Measurements from ENCODE around the gene CES3. TPM values are rescaled to one million over a fixed set of nuclear protein-coding genes. Genes with fewer than 3 reads are reported as not detected.

CES3 gene
- polyA plus RNA-seq (2013, experiment 1 of 4) = 12.7 TPM
- 10.5 TPM for polyA plus RNA-seq (2013, experiment 2 of 4)
- 10.8 TPM for polyA plus RNA-seq (2013, experiment 3 of 4)
- 8.7 TPM for polyA plus RNA-seq (2013, experiment 4 of 4)

- Histone ChIP-seq H3K9me3 (ENCODE audit: control insufficient read depth, low read length) (no peaks in the 10 kb centered on the region), H3K4me3 (ENCODE audit: insufficient read depth, low read depth, low read length) (peak within 1 kb of the TSS; percentile 36), H3K27ac (ENCODE audit: insufficient read depth, low read depth, low read length, poor library complexity, severe bottlenecking) (no peak within 1 kb of the TSS), H3K27me3 (ENCODE audit: control insufficient read depth, insufficient read depth, low read length, poor library complexity, severe bottlenecking) (no peaks in the 10 kb centered on the region), H3K36me3 (ENCODE audit: control insufficient read depth, insufficient read depth, low read length) (no peaks in the 10 kb centered on the region), H3K4me1 (ENCODE audit: control insufficient read depth, insufficient read depth, low read length) (no peaks in the 10 kb centered on the region)
- WGBS, 2 experiments = 61 to 62% methylated on average over 16 of the region's 16 CpGs
Measured at GRCh38 chr16:66961065-66961744, at the start of gene CES3. CES3 (plus strand) TSS chr16:66961266; CDS start chr16:66961308, 42 bp downstream.

- no peak overlapping the region for H3K4me3 ChIP-seq (ENCODE audit: insufficient read depth, low read depth, low read length)
- H3K36me3 ChIP-seq (ENCODE audit: control insufficient read depth, insufficient read depth, low read length) = no peaks in the 10 kb centered on the region
- no peaks in the 10 kb centered on the region for H3K9me3 ChIP-seq (ENCODE audit: control insufficient read depth, low read length)
- H3K27me3 ChIP-seq (ENCODE audit: control insufficient read depth, insufficient read depth, low read length, poor library complexity, severe bottlenecking) = no peaks in the 10 kb centered on the region
- WGBS, 2 experiments = 93 to 94% methylated on average over 8 of the region's 8 CpGs
- H3K4me1 ChIP-seq (ENCODE audit: control insufficient read depth, insufficient read depth, low read length) = no peaks in the 10 kb centered on the region
- H3K27ac ChIP-seq (ENCODE audit: insufficient read depth, low read depth, low read length, poor library complexity, severe bottlenecking) = no peak overlapping the region
Measured at GRCh38 chr16:66911801-66912200, 49.3 kb upstream of the CES3 start.

DNA sequence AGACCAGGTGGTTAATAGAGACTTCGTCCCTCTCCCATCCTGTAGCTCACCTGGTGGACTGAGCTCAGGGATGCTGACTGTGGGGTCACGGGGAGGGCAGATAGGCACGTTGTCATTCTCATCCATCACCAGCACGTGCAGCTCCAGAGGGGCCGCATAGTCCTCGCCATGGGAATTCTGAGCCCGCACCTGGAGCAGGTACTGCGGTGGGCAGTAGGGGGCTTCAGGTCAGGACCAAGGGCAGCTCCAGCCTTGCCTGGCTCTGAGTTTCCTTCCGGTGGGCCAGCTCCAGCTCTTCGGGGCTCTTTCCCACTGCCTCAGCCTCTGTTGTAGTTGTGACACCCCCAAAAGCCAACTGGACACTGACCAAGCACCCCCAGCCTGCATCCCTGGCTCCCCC, 48.0 kb upstream of the CES3 start:
- H3K27ac ChIP-seq (ENCODE audit: insufficient read depth, low read depth, low read length, poor library complexity, severe bottlenecking) = no peak overlapping the region
- no peaks in the 10 kb centered on the region for H3K4me1 ChIP-seq (ENCODE audit: control insufficient read depth, insufficient read depth, low read length)
- H3K4me3 ChIP-seq (ENCODE audit: insufficient read depth, low read depth, low read length) = no peak overlapping the region
- 55 to 60% methylated on average over 10 of the region's 10 CpGs for WGBS, 2 experiments
- no peaks in the 10 kb centered on the region for H3K36me3 ChIP-seq (ENCODE audit: control insufficient read depth, insufficient read depth, low read length)
- H3K27me3 ChIP-seq (ENCODE audit: control insufficient read depth, insufficient read depth, low read length, poor library complexity, severe bottlenecking) = no peaks in the 10 kb centered on the region
- H3K9me3 ChIP-seq (ENCODE audit: control insufficient read depth, low read length) = no peaks in the 10 kb centered on the region

DNA sequence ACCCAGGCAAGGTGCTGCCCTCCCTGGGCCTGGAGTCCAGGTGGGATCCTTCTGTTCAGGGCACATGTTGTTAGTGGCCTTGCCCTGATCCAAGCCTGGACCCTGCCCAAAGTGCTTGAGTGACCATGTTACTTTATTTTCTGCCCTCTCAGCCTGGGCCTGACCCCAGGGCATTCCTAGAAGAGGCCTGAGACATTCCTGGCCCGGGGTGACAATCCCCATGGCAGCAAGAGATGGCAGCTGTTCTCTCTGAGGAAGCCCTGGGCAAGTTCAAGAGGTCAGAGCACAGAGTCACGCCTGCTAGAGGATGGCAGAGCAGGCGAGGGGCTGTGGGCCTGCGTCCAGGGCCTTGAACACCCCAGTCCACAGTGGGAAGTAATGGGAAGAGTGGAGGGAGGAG, 47.4 kb upstream of the CES3 start:
- Histone ChIP-seq H3K4me3 (ENCODE audit: insufficient read depth, low read depth, low read length) (no peak overlapping the region), H3K27me3 (ENCODE audit: control insufficient read depth, insufficient read depth, low read length, poor library complexity, severe bottlenecking) (no peaks in the 10 kb centered on the region), H3K9me3 (ENCODE audit: control insufficient read depth, low read length) (no peaks in the 10 kb centered on the region), H3K4me1 (ENCODE audit: control insufficient read depth, insufficient read depth, low read length) (no peaks in the 10 kb centered on the region), H3K27ac (ENCODE audit: insufficient read depth, low read depth, low read length, poor library complexity, severe bottlenecking) (no peak overlapping the region), H3K36me3 (ENCODE audit: control insufficient read depth, insufficient read depth, low read length) (no peaks in the 10 kb centered on the region)
- WGBS, 2 experiments = 88 to 89% methylated on average over 4 of the region's 4 CpGs

DNA sequence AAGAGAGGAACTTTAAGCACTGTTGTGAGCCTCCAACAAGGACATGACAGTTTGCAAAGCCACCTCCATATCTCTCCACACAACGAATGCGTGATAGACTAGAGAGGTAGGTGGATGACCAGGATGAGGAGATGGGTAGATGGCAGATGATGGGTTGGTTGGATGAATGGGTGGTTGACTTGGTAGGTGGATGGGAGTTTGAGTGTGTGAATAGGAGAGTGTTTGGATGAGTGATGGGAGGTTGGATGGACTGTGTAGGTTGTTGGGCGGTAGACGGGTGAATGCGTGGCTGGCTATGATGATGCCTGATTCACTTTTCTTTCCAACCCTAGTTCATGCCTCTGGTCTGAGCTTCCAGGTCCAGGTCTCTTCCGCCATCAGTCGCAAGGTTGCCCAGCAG, 46.5 kb upstream of the CES3 start:
- Histone ChIP-seq H3K4me1 (ENCODE audit: control insufficient read depth, insufficient read depth, low read length) (no peaks in the 10 kb centered on the region), H3K36me3 (ENCODE audit: control insufficient read depth, insufficient read depth, low read length) (no peaks in the 10 kb centered on the region), H3K4me3 (ENCODE audit: insufficient read depth, low read depth, low read length) (no peak overlapping the region), H3K27me3 (ENCODE audit: control insufficient read depth, insufficient read depth, low read length, poor library complexity, severe bottlenecking) (no peaks in the 10 kb centered on the region), H3K9me3 (ENCODE audit: control insufficient read depth, low read length) (no peaks in the 10 kb centered on the region), H3K27ac (ENCODE audit: insufficient read depth, low read depth, low read length, poor library complexity, severe bottlenecking) (no peak overlapping the region)
- WGBS, 2 experiments = 96 to 99% methylated on average over 7 of the region's 7 CpGs

DNA sequence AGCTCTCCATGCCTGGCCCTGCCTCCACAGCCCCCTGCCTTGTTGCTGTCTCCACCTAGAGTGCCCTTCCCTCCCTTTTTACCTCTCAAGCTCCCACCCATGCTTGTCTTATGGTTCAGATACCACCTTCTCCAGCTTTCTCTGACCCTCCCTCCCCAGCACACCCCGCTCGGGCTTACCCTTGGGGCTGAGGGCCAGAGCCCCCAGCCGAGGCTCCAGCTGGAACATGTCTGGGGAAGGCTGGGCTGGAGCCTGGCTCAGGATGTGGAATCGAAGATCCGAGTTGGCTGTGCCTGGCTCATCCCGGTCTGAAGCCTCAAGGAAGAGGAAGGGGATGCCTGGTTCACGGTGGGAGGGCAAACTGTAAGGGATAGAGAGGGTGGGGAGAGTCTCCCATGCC, 46.0 kb upstream of the CES3 start:
- no peak overlapping the region for H3K4me3 ChIP-seq (ENCODE audit: insufficient read depth, low read depth, low read length)
- 80 to 84% methylated on average over 6 to 7 of the region's 7 CpGs for WGBS, 2 experiments

DNA sequence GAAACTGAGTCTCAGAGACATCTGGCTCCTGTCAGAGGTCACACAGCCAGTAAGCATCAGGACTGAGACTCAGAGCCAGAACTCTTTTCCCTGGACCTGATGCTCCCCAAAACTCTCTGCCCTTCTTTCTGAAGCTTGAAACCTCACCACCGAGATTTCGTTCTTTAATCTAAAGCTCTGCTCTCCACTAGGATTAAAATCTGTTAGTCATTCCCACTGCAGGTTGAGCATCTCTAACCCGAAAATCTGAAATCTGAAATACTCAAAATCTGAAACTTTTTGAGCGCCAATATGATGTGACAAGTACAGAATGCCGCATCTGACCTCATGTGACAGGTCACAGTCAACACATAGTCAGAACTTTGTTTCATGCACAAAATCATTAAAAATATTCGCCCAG, 44.5 kb upstream of the CES3 start:
- Histone ChIP-seq H3K27ac (ENCODE audit: insufficient read depth, low read depth, low read length, poor library complexity, severe bottlenecking) (no peak overlapping the region), H3K27me3 (ENCODE audit: control insufficient read depth, insufficient read depth, low read length, poor library complexity, severe bottlenecking) (no peaks in the 10 kb centered on the region), H3K4me1 (ENCODE audit: control insufficient read depth, insufficient read depth, low read length) (no peaks in the 10 kb centered on the region), H3K36me3 (ENCODE audit: control insufficient read depth, insufficient read depth, low read length) (no peaks in the 10 kb centered on the region), H3K9me3 (ENCODE audit: control insufficient read depth, low read length) (no peaks in the 10 kb centered on the region), H3K4me3 (ENCODE audit: insufficient read depth, low read depth, low read length) (no peak overlapping the region)
- WGBS, 2 experiments = 90 to 91% methylated on average over 6 of the region's 6 CpGs

More for the DNA sequence above, 46.0 kb upstream of the CES3 start:
- no peaks in the 10 kb centered on the region for H3K27me3 ChIP-seq (ENCODE audit: control insufficient read depth, insufficient read depth, low read length, poor library complexity, severe bottlenecking)
- no peak overlapping the region for H3K27ac ChIP-seq (ENCODE audit: insufficient read depth, low read depth, low read length, poor library complexity, severe bottlenecking)
- no peaks in the 10 kb centered on the region for H3K4me1 ChIP-seq (ENCODE audit: control insufficient read depth, insufficient read depth, low read length)
- no peaks in the 10 kb centered on the region for H3K9me3 ChIP-seq (ENCODE audit: control insufficient read depth, low read length)
- H3K36me3 ChIP-seq (ENCODE audit: control insufficient read depth, insufficient read depth, low read length) = no peaks in the 10 kb centered on the region

GRCh38 chr16:66917741-66918140, 43.3 kb upstream of the CES3 start:
- H3K27me3 ChIP-seq (ENCODE audit: control insufficient read depth, insufficient read depth, low read length, poor library complexity, severe bottlenecking) = peaks cover 4% of the 10 kb centered on the region
- H3K9me3 ChIP-seq (ENCODE audit: control insufficient read depth, low read length) = no peaks in the 10 kb centered on the region
- H3K27ac ChIP-seq (ENCODE audit: insufficient read depth, low read depth, low read length, poor library complexity, severe bottlenecking) = no peak overlapping the region
- H3K4me3 ChIP-seq (ENCODE audit: insufficient read depth, low read depth, low read length) = no peak overlapping the region
- 89 to 92% methylated on average over 9 of the region's 9 CpGs for WGBS, 2 experiments
- no peaks in the 10 kb centered on the region for H3K36me3 ChIP-seq (ENCODE audit: control insufficient read depth, insufficient read depth, low read length)
- H3K4me1 ChIP-seq (ENCODE audit: control insufficient read depth, insufficient read depth, low read length) = no peaks in the 10 kb centered on the region

DNA sequence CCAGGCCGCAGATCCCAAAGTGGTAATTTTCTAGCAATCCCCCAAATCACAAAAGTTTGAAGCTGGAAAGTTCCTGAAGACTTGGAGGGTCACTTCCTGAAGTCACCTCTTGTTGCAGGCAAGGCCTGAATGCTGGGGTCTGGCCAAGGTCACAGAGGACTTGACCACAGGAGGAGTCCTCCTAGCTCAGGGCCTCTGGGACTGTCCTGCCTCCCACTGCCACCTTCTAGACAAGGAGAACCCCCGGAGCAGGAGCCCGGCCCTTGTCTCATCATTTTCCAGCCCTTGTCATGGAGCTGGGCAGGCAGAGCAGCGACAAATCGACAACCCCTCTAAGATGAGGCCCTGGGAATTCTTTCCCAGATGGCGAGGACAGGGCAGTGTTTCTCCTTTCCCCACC, 42.7 kb upstream of the CES3 start:
- Histone ChIP-seq H3K4me3 (ENCODE audit: insufficient read depth, low read depth, low read length) (no peak overlapping the region), H3K36me3 (ENCODE audit: control insufficient read depth, insufficient read depth, low read length) (no peaks in the 10 kb centered on the region), H3K9me3 (ENCODE audit: control insufficient read depth, low read length) (no peaks in the 10 kb centered on the region), H3K4me1 (ENCODE audit: control insufficient read depth, insufficient read depth, low read length) (no peaks in the 10 kb centered on the region), H3K27ac (ENCODE audit: insufficient read depth, low read depth, low read length, poor library complexity, severe bottlenecking) (no peak overlapping the region), H3K27me3 (ENCODE audit: control insufficient read depth, insufficient read depth, low read length, poor library complexity, severe bottlenecking) (peaks cover 8% of the 10 kb centered on the region)
- WGBS, 2 experiments = 90 to 93% methylated on average over 6 of the region's 6 CpGs

- Histone ChIP-seq H3K9me3 (ENCODE audit: control insufficient read depth, low read length) (no peaks in the 10 kb centered on the region), H3K27ac (ENCODE audit: insufficient read depth, low read depth, low read length, poor library complexity, severe bottlenecking) (no peak within 1 kb of the TSS), H3K4me3 (ENCODE audit: insufficient read depth, low read depth, low read length) (no peak within 1 kb of the TSS), H3K36me3 (ENCODE audit: control insufficient read depth, insufficient read depth, low read length) (no peaks in the 10 kb centered on the region), H3K27me3 (ENCODE audit: control insufficient read depth, insufficient read depth, low read length, poor library complexity, severe bottlenecking) (peaks cover 14% of the 10 kb centered on the region), H3K4me1 (ENCODE audit: control insufficient read depth, insufficient read depth, low read length) (no peaks in the 10 kb centered on the region)
- WGBS, 2 experiments = 85 to 86% methylated on average over 7 of the region's 7 CpGs
Measured at GRCh38 chr16:66918803-66919568, 42.1 kb upstream of the CES3 start, which contains the start of gene CDH16. CDH16 (minus strand) TSS chr16:66918885; CDS start chr16:66918065, 820 bp downstream.

Data from ectodermal cell (in vitro differentiated cells).